GM19468 (cell line): ENCODE data around the gene HLF.

ENCODE experiments used
- ATAC-seq: cut with Tn5 transposase; IDR thresholded peaks from one replicate; pipeline ENCODE4 v1.9.1; 2021; ENCODE audit warnings: mild to moderate bottlenecking, moderate library complexity, moderate number of reproducible peaks; ENCODE audit not compliant: unreplicated experiment; ENCODE audit errors: extremely low read depth

The HLF gene

GRCh38 chr17:55345132-55345531, 80.4 kb downstream of the HLF start:
- no peak for ATAC-seq

GRCh38 chr17:55346658-55347057, 81.9 kb downstream of the HLF start:
- ATAC-seq: no peak

GRCh38 chr17:55347341-55347740, 82.6 kb downstream of the HLF start:
- ATAC-seq: no peak

- no peak for ATAC-seq
These were observed 84.1 kb downstream of the HLF start for GRCh38 chr17:55348749-55349354.

- ATAC-seq: no peak
These were observed 86.1 kb downstream of the HLF start for GRCh38 chr17:55350825-55351205.

GRCh38 chr17:55351226-55351625, 86.5 kb downstream of the HLF start:
- ATAC-seq: no peak

- ATAC-seq: no peak
These were observed 89.2 kb downstream of the HLF start for GRCh38 chr17:55354010-55354409.

GRCh38 chr17:55354941-55355340, 90.2 kb downstream of the HLF start:
- no peak for ATAC-seq

GRCh38 chr17:55356434-55357328, 91.9 kb downstream of the HLF start:
- peak; percentile 83 for ATAC-seq

- ATAC-seq: no peak
These were observed 96.2 kb downstream of the HLF start for GRCh38 chr17:55360971-55361370.

GRCh38 chr17:55363033-55363432, 98.3 kb downstream of the HLF start:
- no peak for ATAC-seq

- ATAC-seq: no peak
These were observed 101.3 kb downstream of the HLF start for GRCh38 chr17:55366020-55366481.

- ATAC-seq: no peak
These were observed 103.9 kb downstream of the HLF start for GRCh38 chr17:55368706-55369105.
